ENCODE results near the gene MLF2.

The MLF2 gene

DNA sequence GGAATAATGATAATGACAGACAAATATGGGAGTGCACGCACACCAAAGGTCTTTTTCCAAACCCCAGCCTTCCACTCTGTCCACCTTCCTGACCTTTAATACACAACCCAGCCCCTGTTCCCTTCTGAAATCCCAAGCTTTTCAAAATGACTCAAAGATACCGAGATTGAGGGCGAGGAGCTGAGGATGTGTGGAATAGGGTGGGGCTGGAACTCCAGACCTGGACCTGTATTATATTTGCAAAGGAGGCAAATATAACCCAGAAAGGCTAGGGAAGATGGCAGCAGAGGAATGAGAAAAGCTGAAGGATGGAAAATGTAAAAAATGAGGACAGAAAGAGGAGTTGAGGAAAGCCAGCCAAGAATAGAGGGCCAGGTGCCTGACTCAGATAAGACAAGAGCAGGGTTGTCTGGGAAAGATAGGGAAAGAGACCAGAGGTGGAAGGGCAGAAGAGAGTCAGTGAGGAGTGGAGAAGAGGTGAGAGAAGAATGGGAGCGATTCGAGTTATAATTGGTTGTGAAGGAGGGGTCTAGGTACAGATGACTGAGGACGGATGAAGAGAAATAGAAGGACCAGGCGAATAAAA, 12.2 kb upstream of the MLF2 start:
- ATAC-seq (replicated peaks) = no peak
- Mint-ChIP-seq H3K36me3 (peaks cover 0 to 1% of the 10 kb centered on the region in 2 donors), H3K27ac (no peak overlapping the region), H3K4me1 (peaks cover 27 to 41% of the 10 kb centered on the region in 2 donors), H3K27me3 (peaks cover 52 to 72% of the 10 kb centered on the region in 2 donors), H3K9me3 (peaks cover 0 to 2% of the 10 kb centered on the region in 2 donors), H3K4me3 (peak overlapping the region; percentile 49 to 56)
- DNase-seq = no peak

DNA sequence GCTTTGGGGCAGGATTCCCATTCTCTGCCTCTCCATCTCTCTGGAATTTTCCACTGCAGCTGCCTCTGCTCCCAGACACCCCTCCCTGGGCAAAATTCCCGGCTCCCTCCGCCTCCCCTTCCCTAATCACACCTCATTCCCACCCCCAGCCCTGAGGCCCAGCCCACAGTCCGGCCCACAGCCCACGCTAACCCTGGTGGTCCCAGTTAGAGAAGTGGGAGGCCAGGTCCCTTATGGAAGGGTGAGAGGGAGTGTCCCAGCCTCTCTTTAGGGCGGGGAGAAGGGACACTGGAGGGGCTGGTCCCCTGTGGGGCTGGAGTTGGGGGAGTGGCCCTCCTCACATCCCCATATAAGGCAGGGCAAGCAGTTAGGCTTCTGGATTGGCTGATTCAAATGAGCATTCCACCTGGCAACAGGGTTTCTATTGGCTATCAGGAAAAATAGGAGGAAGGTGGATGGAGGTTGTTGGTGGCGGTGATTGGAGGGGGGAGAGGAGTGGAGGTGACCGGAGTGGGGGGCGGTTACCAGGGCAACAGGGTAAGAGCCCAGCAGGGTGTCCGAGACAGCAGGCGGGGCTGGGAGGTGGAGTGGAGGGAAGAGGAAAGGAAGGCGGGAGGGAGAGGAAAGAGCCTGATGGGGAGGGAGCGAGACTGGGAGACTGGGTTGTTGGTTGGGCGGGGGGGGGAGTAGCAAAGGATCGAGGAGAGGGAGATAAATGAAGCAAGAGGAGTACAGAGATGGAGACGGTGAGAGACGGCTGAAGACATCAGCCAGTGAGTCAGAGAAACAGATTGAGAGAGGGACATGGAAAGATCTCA, 11.3 kb upstream of the MLF2 start:
- Mint-ChIP-seq H3K4me1 (peaks cover 27 to 46% of the 10 kb centered on the region in 2 donors), H3K27ac (peak overlapping the region; percentile 74)
- peak; percentile 69 for DNase-seq

DNA sequence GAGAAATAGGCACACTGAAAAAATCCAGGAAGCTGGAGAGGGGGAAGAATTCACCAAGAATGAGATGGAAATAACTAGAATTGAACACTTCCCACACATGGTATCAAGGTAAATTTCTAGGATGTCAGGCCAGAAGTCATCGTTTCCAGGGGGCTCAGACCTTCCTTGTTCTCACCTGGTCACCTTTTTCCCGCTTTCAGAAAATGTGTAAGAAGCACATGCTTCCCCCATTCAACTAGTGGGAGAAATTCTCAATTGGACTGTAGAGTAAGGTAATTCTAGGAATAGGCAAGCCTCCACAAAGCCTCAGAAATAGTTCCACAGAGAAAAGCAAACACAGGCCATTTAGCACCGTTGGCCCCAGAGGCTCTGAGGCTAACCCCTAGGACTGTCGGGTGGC, 10.4 kb upstream of the MLF2 start:
- no peaks in the 10 kb centered on the region for H3K36me3 Mint-ChIP-seq
- no peak for DNase-seq
- no peak overlapping the region for H3K27ac Mint-ChIP-seq
- no peak overlapping the region for H3K4me3 Mint-ChIP-seq
- peaks cover 0 to 2% of the 10 kb centered on the region in 2 donors for H3K9me3 Mint-ChIP-seq
- peaks cover 39 to 59% of the 10 kb centered on the region in 2 donors for H3K27me3 Mint-ChIP-seq
- peaks cover 29 to 47% of the 10 kb centered on the region in 2 donors for H3K4me1 Mint-ChIP-seq
- ATAC-seq (replicated peaks) = no peak

More for the DNA sequence above, 11.3 kb upstream of the MLF2 start:
- H3K27me3 Mint-ChIP-seq = peaks cover 43 to 68% of the 10 kb centered on the region in 2 donors
- peak; percentile 88 to 90 for ATAC-seq (replicated peaks)
- H3K4me3 Mint-ChIP-seq = peak overlapping the region; percentile 22 to 65
- peaks cover 0 to 2% of the 10 kb centered on the region in 2 donors for H3K9me3 Mint-ChIP-seq
- H3K36me3 Mint-ChIP-seq = no peaks in the 10 kb centered on the region

DNA sequence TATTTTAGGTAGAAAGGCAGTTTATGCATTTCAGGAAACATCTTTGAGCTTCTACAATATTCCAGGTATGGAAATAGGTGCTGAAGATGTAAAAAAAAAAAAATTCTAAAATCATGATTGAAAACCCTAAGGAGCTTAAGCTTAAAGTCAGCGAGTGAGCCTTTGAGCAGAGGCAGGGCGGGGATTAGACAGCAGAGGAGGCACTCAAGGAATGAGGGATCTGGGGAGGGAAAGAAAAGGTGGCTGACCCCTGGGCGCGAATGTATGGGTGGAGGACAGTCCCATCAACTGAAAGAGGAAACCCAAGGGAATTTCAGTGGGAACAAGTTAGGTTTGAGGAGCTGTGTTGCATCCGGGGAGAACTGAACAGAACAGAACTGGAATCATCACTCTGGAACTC, 6.8 kb upstream of the MLF2 start:
- H3K27ac Mint-ChIP-seq = no peak overlapping the region
- no peak for DNase-seq
- ATAC-seq (replicated peaks) = no peak
- H3K36me3 Mint-ChIP-seq = no peaks in the 10 kb centered on the region
- no peak overlapping the region for H3K4me3 Mint-ChIP-seq
- peaks cover 18 to 29% of the 10 kb centered on the region in 2 donors for H3K4me1 Mint-ChIP-seq
- peaks cover 0 to 2% of the 10 kb centered on the region in 2 donors for H3K9me3 Mint-ChIP-seq
- peaks cover 26 to 45% of the 10 kb centered on the region in 2 donors for H3K27me3 Mint-ChIP-seq

DNA sequence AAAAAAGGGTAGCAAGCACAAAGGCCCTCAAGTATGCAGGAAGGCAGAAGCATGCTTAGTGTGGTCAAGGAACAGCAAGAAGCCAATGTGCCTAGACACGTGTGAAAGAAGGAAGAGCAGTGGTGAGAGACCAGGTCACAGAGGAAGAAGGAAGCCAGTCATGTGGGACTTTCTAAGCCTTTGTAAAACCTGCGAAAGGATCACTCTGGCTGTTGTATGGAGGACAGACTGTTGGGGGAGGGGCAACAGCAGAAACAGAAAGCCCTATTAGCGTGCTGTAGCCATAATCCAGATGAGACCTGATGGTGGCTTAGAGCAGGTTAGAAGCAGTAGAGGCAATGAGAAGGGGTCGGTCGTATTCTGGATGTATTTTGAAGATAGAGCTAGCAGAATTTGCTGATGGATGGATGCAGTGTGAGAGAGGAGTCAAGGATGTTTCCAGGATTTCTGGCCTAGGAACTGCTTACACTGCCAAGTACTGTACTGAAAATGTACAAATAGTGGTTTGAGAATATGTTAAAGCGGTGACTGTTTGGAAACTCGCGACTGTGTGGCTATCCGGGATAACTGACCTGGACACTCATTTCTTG, 5.7 kb upstream of the MLF2 start:
- H3K27ac Mint-ChIP-seq = peak overlapping the region; percentile 0
- H3K36me3 Mint-ChIP-seq = no peaks in the 10 kb centered on the region
- H3K4me1 Mint-ChIP-seq = peaks cover 20 to 31% of the 10 kb centered on the region in 2 donors
- ATAC-seq (replicated peaks) (peak in 1 of 2 donors; percentile 14), DNase-seq (no peak)
- peaks cover 18 to 36% of the 10 kb centered on the region in 2 donors for H3K27me3 Mint-ChIP-seq
- no peaks in the 10 kb centered on the region for H3K9me3 Mint-ChIP-seq
- no peak overlapping the region for H3K4me3 Mint-ChIP-seq

DNA sequence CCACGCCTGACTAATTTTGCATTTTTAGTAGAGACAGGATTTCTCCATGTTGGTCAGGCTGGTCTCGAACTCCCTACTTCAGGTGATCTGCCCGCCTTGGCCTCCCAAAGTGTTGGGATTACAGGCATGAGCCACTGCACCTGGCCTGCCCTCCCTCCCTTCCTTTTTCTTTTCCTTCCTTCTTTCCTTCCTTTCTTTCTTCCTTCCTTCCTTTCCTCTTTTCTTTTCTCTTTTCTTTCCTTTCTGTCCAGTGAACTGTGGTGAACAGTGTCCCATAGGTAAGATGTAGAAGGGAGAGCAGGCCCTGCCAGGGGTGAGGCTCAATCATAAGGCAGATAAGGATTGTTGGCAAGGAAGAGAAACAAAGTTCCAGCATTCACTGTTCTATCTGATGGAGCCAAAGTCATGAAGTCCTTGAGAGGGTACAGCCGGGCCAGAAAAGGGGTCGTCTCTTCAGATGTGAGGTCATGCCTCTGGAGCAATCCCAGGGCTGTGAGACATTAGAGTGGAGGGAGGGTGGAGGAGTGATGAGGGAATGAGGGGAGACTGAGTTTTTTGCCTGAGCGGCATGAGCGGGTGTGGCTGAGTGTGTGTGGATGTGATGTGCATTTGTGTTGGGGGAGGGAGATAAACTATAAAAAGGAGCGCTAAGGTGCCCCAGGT, 4.2 kb upstream of the MLF2 start:
- Mint-ChIP-seq H3K27ac (no peak overlapping the region), H3K27me3 (peaks cover 14 to 26% of the 10 kb centered on the region in 2 donors), H3K4me3 (no peak overlapping the region), H3K36me3 (peaks cover 2 to 5% of the 10 kb centered on the region in 2 donors), H3K9me3 (no peaks in the 10 kb centered on the region), H3K4me1 (peaks cover 26 to 37% of the 10 kb centered on the region in 2 donors)
- ATAC-seq (replicated peaks) (no peak), DNase-seq (no peak)

DNA sequence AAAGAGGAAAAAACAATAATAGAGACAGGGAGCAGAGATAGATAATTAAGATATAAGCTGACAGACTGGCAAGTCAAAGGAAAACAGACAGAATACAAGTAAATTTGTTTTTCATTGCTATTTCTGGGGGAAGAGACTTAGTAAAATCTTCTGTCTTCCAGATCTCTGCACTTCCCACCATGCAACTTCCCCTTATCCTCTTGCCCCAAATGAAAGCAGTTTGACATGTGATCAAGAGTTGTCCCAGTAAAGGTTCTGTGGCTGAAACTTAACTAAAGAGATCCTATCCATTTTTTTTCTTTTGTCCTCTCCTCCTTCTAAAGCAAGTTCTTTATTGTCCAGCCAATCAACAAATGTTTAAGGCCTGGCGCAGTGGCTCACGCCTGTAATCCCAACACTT, 1.5 kb upstream of the MLF2 start:
- ATAC-seq (replicated peaks) = no peak
- H3K36me3 Mint-ChIP-seq = peaks cover 5 to 27% of the 10 kb centered on the region in 2 donors
- no peaks in the 10 kb centered on the region for H3K9me3 Mint-ChIP-seq
- DNase-seq = no peak
- peak overlapping the region in 1 of 2 donors; percentile 5 for H3K4me3 Mint-ChIP-seq
- peaks cover 9 to 13% of the 10 kb centered on the region in 2 donors for H3K27me3 Mint-ChIP-seq
- H3K4me1 Mint-ChIP-seq = peaks cover 37 to 49% of the 10 kb centered on the region in 2 donors
- no peak overlapping the region for H3K27ac Mint-ChIP-seq

DNA sequence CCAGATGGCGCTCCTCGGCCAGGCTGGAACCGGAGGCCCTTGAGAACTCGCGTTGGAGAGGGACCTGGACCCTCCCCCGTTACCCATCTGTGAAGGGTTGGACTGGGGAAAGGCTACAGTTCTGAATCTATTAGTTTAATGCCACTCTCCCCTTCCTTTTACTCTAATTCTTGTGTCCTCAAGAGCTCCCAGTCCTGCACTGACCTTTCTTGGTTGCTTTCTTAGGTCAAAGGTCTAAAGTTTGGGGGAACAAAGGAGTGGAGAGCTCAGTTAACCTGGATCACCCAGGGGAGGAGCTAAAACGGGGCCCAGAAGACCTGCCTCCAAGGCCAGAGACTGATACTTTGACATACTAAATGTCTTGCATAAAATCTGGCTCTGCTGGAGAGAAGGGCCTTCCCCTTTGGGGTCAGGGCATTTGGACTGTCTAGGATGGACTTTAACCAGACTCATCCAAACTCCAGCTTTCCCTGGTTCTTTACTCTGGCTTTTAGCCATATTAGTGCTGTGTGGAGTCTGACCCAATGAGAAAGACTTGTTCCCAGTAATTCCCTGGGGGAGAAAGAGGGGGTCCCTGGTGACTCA, 923 bp upstream of the MLF2 start:
- Mint-ChIP-seq H3K4me3 (peak overlapping the region; percentile 90 to 97), H3K27me3 (peaks cover 9 to 13% of the 10 kb centered on the region in 2 donors), H3K27ac (peak overlapping the region; percentile 100), H3K9me3 (no peaks in the 10 kb centered on the region), H3K4me1 (peaks cover 36 to 48% of the 10 kb centered on the region in 2 donors), H3K36me3 (peaks cover 10 to 32% of the 10 kb centered on the region in 2 donors)
- DNase-seq (no peak), ATAC-seq (replicated peaks) (peak in 1 of 2 donors; percentile 0)

DNA sequence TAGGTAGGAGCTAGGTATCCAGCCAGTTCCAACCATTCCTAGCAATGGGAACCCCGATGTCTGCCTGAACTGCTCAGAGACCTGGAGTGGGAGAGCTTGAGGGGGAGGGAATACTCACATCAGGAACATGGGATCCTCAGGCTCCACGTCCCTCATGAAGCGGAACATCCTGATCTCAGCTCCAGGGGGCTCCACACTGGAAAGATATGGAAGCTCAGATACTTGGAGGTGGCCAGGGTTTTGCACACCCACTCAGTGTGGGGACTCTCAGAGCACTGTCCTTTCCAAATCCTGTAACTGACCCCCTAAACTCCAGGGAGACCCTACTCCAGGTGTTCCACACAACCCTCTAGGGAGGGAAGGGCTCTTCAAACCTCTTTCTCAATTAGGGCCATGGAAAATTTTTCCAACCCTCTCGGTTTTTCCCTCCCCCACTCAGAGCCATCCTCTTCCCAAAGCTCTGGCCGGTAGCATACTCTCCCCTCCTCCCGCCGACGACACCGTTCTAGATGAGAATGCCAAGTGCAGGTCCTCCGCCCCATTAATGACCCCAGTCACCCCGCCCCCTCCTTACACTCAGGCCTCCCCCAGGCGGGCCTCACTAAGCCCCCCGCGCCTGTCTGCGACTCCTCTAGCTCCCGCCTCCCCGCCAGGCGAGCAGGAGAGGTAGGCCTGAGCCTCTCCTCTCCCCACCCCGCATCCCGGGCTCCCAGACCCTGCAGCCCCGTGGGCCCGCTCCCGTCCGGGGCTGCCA, 597 bp downstream of the MLF2 start:
- DNase-seq (no peak), ATAC-seq (replicated peaks) (peak; percentile 8 to 13)
- H3K27ac Mint-ChIP-seq = peak overlapping the region; percentile 100
- H3K9me3 Mint-ChIP-seq = no peaks in the 10 kb centered on the region
- peaks cover 23 to 45% of the 10 kb centered on the region in 2 donors for H3K36me3 Mint-ChIP-seq
- H3K4me3 Mint-ChIP-seq = peak overlapping the region; percentile 90 to 97
- H3K4me1 Mint-ChIP-seq = peaks cover 31 to 48% of the 10 kb centered on the region in 2 donors
- H3K27me3 Mint-ChIP-seq = peaks cover 5 to 7% of the 10 kb centered on the region in 2 donors

DNA sequence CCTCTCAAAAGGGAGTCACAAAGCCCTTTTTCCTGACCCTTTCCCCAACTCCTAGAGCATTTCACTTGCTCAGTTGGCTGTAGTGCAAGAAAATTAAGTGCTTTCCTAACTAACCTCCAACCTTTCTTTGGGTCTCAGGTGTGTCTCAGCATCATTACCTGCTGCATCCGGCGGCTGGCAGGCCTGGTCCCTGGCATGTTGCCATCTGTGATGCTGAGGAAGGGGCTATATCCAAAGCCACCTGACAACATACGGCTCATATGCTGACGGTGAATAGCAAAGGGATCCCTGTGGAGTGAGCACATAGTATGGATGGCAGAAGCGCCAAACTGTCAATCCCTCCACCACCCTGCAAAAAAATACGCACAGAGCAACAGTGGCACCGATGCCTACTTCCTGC, 1.2 kb downstream of the MLF2 start:
- peak overlapping the region; percentile 90 to 97 for H3K4me3 Mint-ChIP-seq
- H3K36me3 Mint-ChIP-seq = peaks cover 27 to 50% of the 10 kb centered on the region in 2 donors
- peaks cover 31 to 42% of the 10 kb centered on the region in 2 donors for H3K4me1 Mint-ChIP-seq
- H3K9me3 Mint-ChIP-seq = no peaks in the 10 kb centered on the region
- peak overlapping the region; percentile 100 for H3K27ac Mint-ChIP-seq
- no peak for ATAC-seq (replicated peaks)
- peaks cover 0 to 1% of the 10 kb centered on the region in 2 donors for H3K27me3 Mint-ChIP-seq
- no peak for DNase-seq

DNA sequence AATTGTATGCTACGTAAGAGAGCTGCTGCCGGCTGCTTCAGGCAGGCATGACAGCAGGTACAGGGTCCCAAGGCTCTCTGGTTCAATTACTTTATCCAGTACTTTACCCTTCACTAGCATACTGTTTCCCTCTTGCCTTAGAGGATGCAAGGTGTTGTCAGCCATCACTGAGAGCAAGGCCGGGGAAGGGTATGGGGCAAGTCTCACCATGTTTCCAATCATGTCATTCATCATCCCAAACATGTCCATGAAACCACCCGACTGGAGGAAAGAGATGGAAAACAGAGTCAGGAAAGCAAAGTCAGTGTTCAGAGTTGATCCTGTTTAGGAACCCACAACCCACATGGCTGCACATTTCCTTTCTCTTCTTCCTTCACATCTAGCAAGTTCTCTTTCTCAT, 2.4 kb downstream of the MLF2 start:
- DNase-seq (no peak), ATAC-seq (replicated peaks) (no peak)
- H3K27me3 Mint-ChIP-seq = no peaks in the 10 kb centered on the region
- H3K36me3 Mint-ChIP-seq = peaks cover 37 to 62% of the 10 kb centered on the region in 2 donors
- H3K27ac Mint-ChIP-seq = peak overlapping the region; percentile 62
- H3K4me1 Mint-ChIP-seq = peaks cover 41 to 52% of the 10 kb centered on the region in 2 donors
- no peak overlapping the region for H3K4me3 Mint-ChIP-seq
- H3K9me3 Mint-ChIP-seq = no peaks in the 10 kb centered on the region

DNA sequence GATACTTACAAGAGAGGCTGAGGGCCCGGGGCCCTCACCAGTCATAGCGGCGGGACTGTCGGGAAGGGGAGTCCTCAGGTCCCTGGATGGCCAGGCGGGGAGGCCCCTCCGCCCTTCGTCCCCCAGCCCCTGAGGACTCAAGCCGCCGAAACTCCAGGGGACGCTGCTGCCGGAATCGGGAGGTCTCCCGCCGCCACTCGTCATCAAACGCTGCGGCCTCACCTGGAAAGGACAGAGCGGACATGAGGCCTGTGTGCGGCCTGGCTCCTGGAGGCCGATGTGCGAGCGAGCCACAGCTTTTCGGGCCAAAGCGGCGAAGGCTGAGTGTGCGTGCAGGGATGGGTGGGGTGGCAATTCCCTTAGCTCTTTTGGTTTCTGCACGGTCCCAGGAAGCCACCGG, 4.2 kb downstream of the MLF2 start:
- Mint-ChIP-seq H3K36me3 (peaks cover 49 to 74% of the 10 kb centered on the region in 2 donors), H3K27ac (no peak overlapping the region), H3K4me1 (peaks cover 40 to 54% of the 10 kb centered on the region in 2 donors), H3K27me3 (no peaks in the 10 kb centered on the region), H3K4me3 (no peak overlapping the region), H3K9me3 (peaks cover 0 to 5% of the 10 kb centered on the region in 2 donors)
- no peak for ATAC-seq (replicated peaks)
- no peak for DNase-seq

DNA sequence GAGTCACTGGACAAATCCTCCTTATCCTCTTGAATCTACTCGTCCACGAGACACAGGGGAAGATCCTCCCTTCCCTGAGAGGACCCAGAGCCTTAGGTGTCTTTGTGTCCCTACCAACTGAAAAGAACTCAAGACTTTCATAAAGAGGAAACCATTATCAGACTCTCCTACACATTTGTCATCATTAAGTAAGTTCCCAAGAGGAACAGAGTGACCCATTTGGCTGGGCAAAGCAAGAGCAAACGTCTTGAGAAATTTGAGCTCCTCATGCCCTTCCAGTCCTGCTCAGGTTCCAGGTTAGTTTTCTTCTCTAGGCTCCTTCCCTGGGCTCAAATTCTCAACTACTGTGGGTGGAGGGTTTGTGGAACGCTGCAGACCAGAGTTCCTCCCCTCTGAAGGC, 5.7 kb downstream of the MLF2 start:
- H3K36me3 Mint-ChIP-seq = peaks cover 53 to 76% of the 10 kb centered on the region in 2 donors
- no peak overlapping the region for H3K4me3 Mint-ChIP-seq

More for the DNA sequence above, 5.7 kb downstream of the MLF2 start:
- DNase-seq = no peak
- Mint-ChIP-seq H3K27ac (peak overlapping the region; percentile 33), H3K4me1 (peaks cover 38 to 62% of the 10 kb centered on the region in 2 donors), H3K9me3 (peaks cover 0 to 9% of the 10 kb centered on the region in 2 donors), H3K27me3 (no peaks in the 10 kb centered on the region)
- ATAC-seq (replicated peaks) = no peak

All from stimulated activated naive B cell treated with anti-CD40 and anti-IgM and Interleukin-4, amounts not matched to agents 10 μg/mL and 1 μg/mL and 100 μg/mL, for 72 hours (primary cell).